B cell (primary cell): ENCODE measurements around the gene CCNE1. TPM values are rescaled to one million over a fixed set of nuclear protein-coding genes. Genes with fewer than 3 reads are reported as not detected.

Experiments used
- ATAC-seq: fragments of 200-7000 bp; cut with Tn5 transposase; one replicate; pipeline ENCODE4 v1.10.0; 2021; ENCODE audit warnings: low read depth, mild to moderate bottlenecking, moderate number of reproducible peaks, moderate library complexity
- CTCF ChIA-PET: fragments of 350-600 bp; sonication (Branson Sonifier 250); formaldehyde crosslinking; loops from one replicate; lab custom pipeline; 2021; ENCODE audit warnings: antibody characterized with exemption, inconsistent platforms; lab: Charles Lee
- POLR2A ChIA-PET: fragments of 350-600 bp; sonication (Branson Sonifier 250); formaldehyde crosslinking; loops from one replicate; lab custom pipeline; 2021; ENCODE audit warnings: antibody characterized with exemption; lab: Charles Lee
- DNase-seq: peaks from one replicate; pipeline ENCODE4 v3.0.0; 2013
- H2AFZ ChIP-seq: 2 replicates; pipeline ENCODE4 v1.6.1; 2012; ENCODE audit warnings: mild to moderate bottlenecking, low read depth, low read length; ENCODE audit not compliant: insufficient read depth, poor library complexity, severe bottlenecking
- H3K27ac ChIP-seq, 2 donors: 1 replicate in 1 of 2; 2 replicates in 1 of 2; pipeline ENCODE4 v1.5.1; 2012 to 2013; ENCODE audit warnings: low read length in 2 of 2, mild to moderate bottlenecking in 2 of 2, moderate library complexity in 1 of 2
- H3K27me3 ChIP-seq, 4 experiments: fragments of 200-600 bp in 1 of 4; sonication (generic) in 1 of 4; replicated peaks in 1 of 4; 1 replicate in 2 of 4; 2 replicates in 2 of 4; pipeline versions ENCODE4 v1.6.1 to v1.7.0; 2013 to 2016; ENCODE audit warnings: low read length in 3 of 4, mild to moderate bottlenecking in 2 of 4, mixed read lengths in 1 of 4, moderate library complexity in 1 of 4; ENCODE audit not compliant: insufficient read depth in 4 of 4, control insufficient read depth in 3 of 4; ENCODE audit errors: control extremely low read depth in 1 of 4
- H3K36me3 ChIP-seq, 2 experiments: replicated peaks in 1 of 2; 1 replicate in 1 of 2; 2 replicates in 1 of 2; pipeline versions ENCODE4 v1.6.1 to v1.7.1; 2013; ENCODE audit warnings: low read length in 1 of 2; ENCODE audit not compliant: insufficient read depth in 2 of 2, control insufficient read depth in 1 of 2; ENCODE audit errors: control extremely low read depth in 1 of 2, extremely low read depth in 1 of 2
- H3K4me1 ChIP-seq, 2 donors: fragments of 200-600 bp in 1 of 2; sonication (generic) in 1 of 2; 1 replicate in 1 of 2; 2 replicates in 1 of 2; pipeline versions ENCODE4 v1.5.1 to v1.6.1; 2013 to 2017; ENCODE audit warnings: low read length in 2 of 2; ENCODE audit not compliant: control insufficient read depth in 2 of 2, insufficient read depth in 2 of 2
- H3K4me2 ChIP-seq: replicated peaks from 2 replicates; pipeline ENCODE3; 2012; ENCODE audit warnings: mild to moderate bottlenecking, low read depth, low read length; ENCODE audit not compliant: poor library complexity, severe bottlenecking
- H3K4me3 ChIP-seq, 5 experiments: fragments of 200-600 bp in 1 of 5; sonication (generic) in 1 of 5; 1 replicate in 3 of 5; 2 replicates in 2 of 5; pipeline versions ENCODE4 v1.5.1 to v1.7.0; 2011 to 2016; ENCODE audit warnings: low read length in 4 of 5, mild to moderate bottlenecking in 4 of 5, low read depth in 2 of 5, control low read depth in 1 of 5, moderate library complexity in 1 of 5; ENCODE audit not compliant: insufficient read depth in 1 of 5; ENCODE audit errors: control extremely low read depth in 1 of 5, extremely low read depth in 1 of 5
- H3K79me2 ChIP-seq: fragments of 200-600 bp; sonication (generic); one replicate; pipeline ENCODE4 v1.6.0; 2016; ENCODE audit warnings: low read length; ENCODE audit not compliant: control insufficient read depth, insufficient read depth
- H3K9ac ChIP-seq: fragments of 200-600 bp; sonication (generic); 2 replicates; pipeline ENCODE4 v1.6.1; 2017; ENCODE audit warnings: mild to moderate bottlenecking, low read length, moderate library complexity
- H3K9me3 ChIP-seq, 3 donors: one replicate each; pipeline versions ENCODE4 v1.6.1 to v1.7.1; 2013; ENCODE audit warnings: low read length in 2 of 3; ENCODE audit not compliant: control insufficient read depth in 2 of 3, insufficient read depth in 1 of 3; ENCODE audit errors: control extremely low read depth in 1 of 3
- H4K20me1 ChIP-seq: 2 replicates; pipeline ENCODE4 v1.6.0; 2012; ENCODE audit warnings: mild to moderate bottlenecking, low read length; ENCODE audit not compliant: insufficient read depth, control insufficient read depth, poor library complexity, severe bottlenecking
- H3K27ac Mint-ChIP-seq: one replicate; pipeline ENCODE4 v1.8.0; 2021; ENCODE audit warnings: mixed read lengths
- H3K27me3 Mint-ChIP-seq: one replicate; pipeline ENCODE4 v1.8.0; 2021; ENCODE audit warnings: mixed read lengths
- H3K4me1 Mint-ChIP-seq: one replicate; pipeline ENCODE4 v1.8.0; 2021; ENCODE audit warnings: mixed read lengths
- H3K4me3 Mint-ChIP-seq: one replicate; pipeline ENCODE4 v1.8.0; 2021; ENCODE audit warnings: mixed read lengths
- H3K9me3 Mint-ChIP-seq: one replicate; pipeline ENCODE4 v1.8.0; 2022; ENCODE audit warnings: mixed read lengths; ENCODE audit not compliant: insufficient read depth
- EZH2 ChIP-seq: IDR thresholded peaks from 2 replicates; pipeline ENCODE4 v1.6.1; 2012; ENCODE audit warnings: borderline replicate concordance, low read depth, mild to moderate bottlenecking, moderate library complexity, low read length; ENCODE audit not compliant: insufficient read depth, poor library complexity, severe bottlenecking
- WGBS: methylation state at CpG from one replicate; pipeline ENCODE4 v1.1.5; 2013; ENCODE audit warnings: missing lambda C conversion rate; ENCODE audit not compliant: insufficient coverage; 5-methylcytosine and 5-hydroxymethylcytosine counted together
- intact Hi-C: fragments of 100-400 bp; cut with micrococcal nuclease; formaldehyde crosslinking; loops from one replicate; pipeline ENCODE4 v1.10.0; 2022
- polyA plus RNA-seq: library from polyadenylated mRNA; depleted of rRNA; stranded (reverse); fragments of >200 nt; gene quantifications from 2 replicates; pipeline ENCODE4 v1.2.3, GENCODE V29; 2012
- total RNA-seq, 2 donors: library from RNA; stranded (reverse); fragments of 120-200 nt in 1 of 2; gene quantifications; 1 replicate in 1 of 2; 2 replicates in 1 of 2; pipeline versions ENCODE4 v1.2.3 to v1.2.4, GENCODE V29; 2013 to 2022
- TF ChIP-seq, protein P1 (sequence below): fragments of 200-600 bp; IDR thresholded peaks from one replicate; pipeline ENCODE4 v1.8.0; 2022; ENCODE audit warnings: antibody characterized with exemption, mild to moderate bottlenecking

CCNE1 gene
- total and polyA plus RNA-seq, 2 donors (not counting 1 experiment from before 2014, with no cell fraction given), result 2.5 to 2.8 TPM

DNA sequence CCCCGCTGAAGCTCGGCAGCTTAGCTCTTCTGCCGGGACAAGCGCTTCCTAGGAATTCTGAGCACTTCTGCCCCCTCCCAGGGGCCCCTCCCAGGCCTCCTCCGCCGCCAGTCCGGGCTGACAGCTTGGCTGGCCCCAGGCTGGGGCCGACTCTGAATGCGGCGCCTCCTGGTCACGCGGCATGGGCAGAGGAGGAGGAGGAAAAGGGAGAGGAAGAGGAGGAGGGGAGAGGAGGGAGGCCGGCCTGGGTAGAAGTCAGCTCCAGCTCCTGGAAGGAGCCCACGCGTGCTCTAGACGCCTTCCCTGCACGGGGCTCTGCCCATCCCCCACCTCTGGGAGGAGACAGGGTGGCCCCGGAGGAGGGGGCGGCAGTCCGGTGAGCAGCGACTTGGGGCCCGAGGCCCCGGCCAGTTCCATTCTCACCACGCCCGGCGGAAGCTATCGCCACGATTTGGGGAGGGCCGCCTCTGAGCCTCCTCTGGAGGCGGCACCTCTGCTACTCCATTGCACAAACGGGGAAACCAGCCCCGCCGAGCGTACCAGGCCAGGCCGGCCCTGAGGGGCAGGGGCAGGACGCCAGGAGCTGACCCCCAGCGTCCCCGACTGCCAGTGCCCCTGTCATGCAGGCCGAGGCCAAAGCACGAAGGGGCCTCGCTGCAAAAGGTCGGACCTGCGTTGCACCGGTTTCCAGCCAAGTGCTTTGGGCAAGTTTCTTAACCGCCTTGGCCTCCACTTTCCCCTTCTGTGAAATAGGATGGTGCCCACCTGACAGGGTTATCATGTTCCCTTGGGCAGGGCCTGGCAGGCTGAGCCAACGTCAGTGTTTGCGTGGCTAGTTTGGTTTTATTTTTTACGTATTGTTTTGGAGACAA is 31.6 kb downstream of the CCNE1 start:
- H3K9me3 ChIP-seq, result peaks cover 0 to 15% (median 0%) of the 10 kb centered on the region in 3 donors
- ChIA-PET POLR2A (interaction anchor here (0.6 to 2.0 kb wide), 3 partner anchors 99 to 237 kb away, joined by 3 to 13 read pairs (median 4); partner anchors contain the start of genes POP4 and URI1), CTCF (interaction anchor here (1.2 to 2.1 kb wide), 3 partner anchors 9 to 127 kb away, joined by 3 to 5 read pairs (median 4); no protein-coding TSS in a partner anchor)
- peak overlapping the region; percentile 93 for H3K4me2 ChIP-seq
- no peak for ATAC-seq
- Mint-ChIP-seq H3K9me3 (no peaks in the 10 kb centered on the region), H3K4me1 (peaks cover 20% of the 10 kb centered on the region), H3K27me3 (peaks cover 19% of the 10 kb centered on the region), H3K27ac (peak overlapping the region; percentile 84), H3K4me3 (peak overlapping the region; percentile 87)
- H3K36me3 ChIP-seq, result no peaks in the 10 kb centered on the region
- peak overlapping the region; percentile 46 for H2AFZ ChIP-seq
- DNase-seq, result peak; percentile 36
- H3K27me3 ChIP-seq, result peaks cover 0 to 25% (median 9%) of the 10 kb centered on the region in 4 experiments
- H3K4me1 ChIP-seq, result peaks cover 21 to 28% of the 10 kb centered on the region in 2 donors
- peak overlapping the region; percentile 87 for H3K9ac ChIP-seq
- peak overlapping the region in 2 of 5 experiments; percentile 71 to 76 for H3K4me3 ChIP-seq
- no peaks in the 10 kb centered on the region for H4K20me1 ChIP-seq
- H3K79me2 ChIP-seq, result no peaks in the 10 kb centered on the region
- TF ChIP-seq, protein P1, sequence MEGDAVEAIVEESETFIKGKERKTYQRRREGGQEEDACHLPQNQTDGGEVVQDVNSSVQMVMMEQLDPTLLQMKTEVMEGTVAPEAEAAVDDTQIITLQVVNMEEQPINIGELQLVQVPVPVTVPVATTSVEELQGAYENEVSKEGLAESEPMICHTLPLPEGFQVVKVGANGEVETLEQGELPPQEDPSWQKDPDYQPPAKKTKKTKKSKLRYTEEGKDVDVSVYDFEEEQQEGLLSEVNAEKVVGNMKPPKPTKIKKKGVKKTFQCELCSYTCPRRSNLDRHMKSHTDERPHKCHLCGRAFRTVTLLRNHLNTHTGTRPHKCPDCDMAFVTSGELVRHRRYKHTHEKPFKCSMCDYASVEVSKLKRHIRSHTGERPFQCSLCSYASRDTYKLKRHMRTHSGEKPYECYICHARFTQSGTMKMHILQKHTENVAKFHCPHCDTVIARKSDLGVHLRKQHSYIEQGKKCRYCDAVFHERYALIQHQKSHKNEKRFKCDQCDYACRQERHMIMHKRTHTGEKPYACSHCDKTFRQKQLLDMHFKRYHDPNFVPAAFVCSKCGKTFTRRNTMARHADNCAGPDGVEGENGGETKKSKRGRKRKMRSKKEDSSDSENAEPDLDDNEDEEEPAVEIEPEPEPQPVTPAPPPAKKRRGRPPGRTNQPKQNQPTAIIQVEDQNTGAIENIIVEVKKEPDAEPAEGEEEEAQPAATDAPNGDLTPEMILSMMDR, result no peak
- TF ChIP-seq EZH2, result no peak
- H3K27ac ChIP-seq, result no peak overlapping the region
- intact Hi-C loops, result loop anchor here (1.0 to 2.0 kb wide), 3 partner anchors 29 to 631 kb away; partner anchors contain the start of genes CCNE1 and UQCRFS1
- WGBS, result 15% methylated on average over 46 of the region's 48 CpGs
